Measurements from ENCODE around the gene GALNT3.

GRCh38 chr2:165716091-165716490 is 78.0 kb downstream of the GALNT3 start:
- TF ChIP-seq CTCF (conservative IDR thresholded peaks at IDR 0.05) (no peak), EZH2 (IDR thresholded peaks at IDR 0.05; ENCODE audit: low read depth) (no peak)
